GM12864 (cell line): ENCODE measurements around the gene FANCM.

ENCODE experiments used
- DNase-seq: peaks from one replicate; pipeline ENCODE4 v3.0.0-alpha.2; 2011; ENCODE audit warnings: low read depth
- H3K4me3 ChIP-seq: 2 replicates; pipeline ENCODE4 v1.5.1; 2011; ENCODE audit warnings: mild to moderate bottlenecking, low read depth, low read length, control low read depth
- CTCF ChIP-seq: IDR thresholded peaks from 2 replicates; pipeline ENCODE4 v1.5.1; 2011; ENCODE audit warnings: low read depth, mild to moderate bottlenecking, moderate library complexity, low read length, control low read depth, inconsistent platforms; ENCODE audit errors: missing control alignments

FANCM gene

GRCh38 chr14:45125754-45126153 lies 10.0 kb upstream of the FANCM start:
- TF ChIP-seq CTCF: no peak
- no peak for DNase-seq
- no peak overlapping the region for H3K4me3 ChIP-seq

- no peak for TF ChIP-seq CTCF
- H3K4me3 ChIP-seq: no peak overlapping the region
- no peak for DNase-seq
These were observed 6.6 kb upstream of the FANCM start for GRCh38 chr14:45128963-45129629.

GRCh38 chr14:45133683-45134050 lies 2.1 kb upstream of the FANCM start:
- no peak for DNase-seq
- TF ChIP-seq CTCF: no peak

GRCh38 chr14:45134051-45134958 lies 1.4 kb upstream of the FANCM start, which contains the start of gene FKBP3:
Gene FKBP3 (minus strand): TSS chr14:45134481. CDS start chr14:45134456, 25 bp downstream.
- peak; percentile 98 for DNase-seq
- H3K4me3 ChIP-seq: peak within 1 kb of the TSS; percentile 96
- peak; percentile 13 for TF ChIP-seq CTCF

More at GRCh38 chr14:45133683-45134050, 2.1 kb upstream of the FANCM start:
- peak overlapping the region; percentile 79 for H3K4me3 ChIP-seq

GRCh38 chr14:45135156-45135555 lies 574 bp upstream of the FANCM start:
- no peak for TF ChIP-seq CTCF
- no peak for DNase-seq
- H3K4me3 ChIP-seq: peak overlapping the region; percentile 96

GRCh38 chr14:45136399-45136798 lies 669 bp downstream of the FANCM start:
- peak overlapping the region; percentile 96 for H3K4me3 ChIP-seq
- DNase-seq: no peak
- TF ChIP-seq CTCF: no peak
